H1 (cell line): ENCODE data around the gene GTF2IRD1. TPM values are rescaled to one million over a fixed set of nuclear protein-coding genes. Genes with fewer than 3 reads are reported as not detected.

ENCODE experiments used
- CTCF ChIA-PET: fragments of 300-600 bp; sonication (Branson Sonifier 250); formaldehyde crosslinking; loops from one replicate; lab custom pipeline; 2021; ENCODE audit not compliant: partially characterized antibody; lab: Charles Lee
- POLR2A ChIA-PET: fragments of 300-600 bp; sonication (Branson Sonifier 250); formaldehyde crosslinking; loops from one replicate; lab custom pipeline; 2021; ENCODE audit warnings: inconsistent platforms; ENCODE audit not compliant: partially characterized antibody; lab: Charles Lee
- DNase-seq, 2 experiments: peaks; one replicate each; pipeline versions ENCODE4 v3.0.0 to v3.0.0-alpha.2; 2010 to 2022; ENCODE audit warnings: low spot score in 2 of 2, low read depth in 1 of 2, mixed read lengths in 1 of 2
- FAIRE-seq: peaks from 2 replicates; lab custom pipeline; 2011; peaks lifted over from hg19 to GRCh38; lab: Jason Lieb, UNC
- H2AFZ ChIP-seq: 2 replicates; pipeline ENCODE4 v1.8.1; 2012; ENCODE audit warnings: low read length, inconsistent platforms
- H2AK5ac ChIP-seq: 2 replicates; pipeline ENCODE4 v1.6.1; 2013; ENCODE audit warnings: low read depth, low read length
- H2BK120ac ChIP-seq: replicated peaks from 2 replicates; pipeline ENCODE3; 2013; ENCODE audit warnings: low read depth, low read length, inconsistent platforms
- H2BK12ac ChIP-seq: 2 replicates; pipeline ENCODE4 v1.6.1; 2013; ENCODE audit warnings: low read depth, low read length
- H2BK15ac ChIP-seq: 2 replicates; pipeline ENCODE4 v1.6.1; 2013; ENCODE audit warnings: low read length
- H2BK20ac ChIP-seq: 2 replicates; pipeline ENCODE4 v1.6.1; 2013; ENCODE audit warnings: low read length
- H2BK5ac ChIP-seq: 2 replicates; pipeline ENCODE4 v1.6.1; 2013; ENCODE audit warnings: low read depth, low read length
- H3K14ac ChIP-seq: 2 replicates; pipeline ENCODE4 v1.6.1; 2013; ENCODE audit warnings: inconsistent platforms; ENCODE audit not compliant: insufficient read length
- H3K18ac ChIP-seq: 2 replicates; pipeline ENCODE4 v1.6.1; 2013; ENCODE audit warnings: low read length; ENCODE audit errors: extremely low read depth
- H3K23ac ChIP-seq: 2 replicates; pipeline ENCODE4 v1.6.1; 2013; ENCODE audit warnings: inconsistent platforms; ENCODE audit not compliant: insufficient read length
- H3K23me2 ChIP-seq: 2 replicates; pipeline ENCODE4 v1.6.1; 2013; ENCODE audit warnings: low read depth, low read length
- H3K27ac ChIP-seq: 2 replicates; pipeline ENCODE4 v1.6.1; 2011; ENCODE audit warnings: low read depth, low read length, inconsistent platforms
- H3K27me3 ChIP-seq, 4 experiments: replicated peaks in 1 of 4; 1 replicate in 1 of 4; 2 replicates in 3 of 4; pipeline versions ENCODE4 v1.6.1 to v1.8.1; 2011 to 2013; ENCODE audit warnings: low read length in 3 of 4, mild to moderate bottlenecking in 3 of 4, inconsistent platforms in 2 of 4, mixed read lengths in 2 of 4, moderate library complexity in 1 of 4; ENCODE audit not compliant: control insufficient read depth in 3 of 4, insufficient read depth in 3 of 4; ENCODE audit errors: extremely low read depth in 1 of 4
- H3K36me3 ChIP-seq, 4 experiments: 2 replicates each; pipeline versions ENCODE4 v1.6.1 to v1.8.1; 2011 to 2013; ENCODE audit warnings: mild to moderate bottlenecking in 4 of 4, low read length in 3 of 4, moderate library complexity in 2 of 4, control low read depth in 1 of 4, inconsistent platforms in 1 of 4; ENCODE audit not compliant: insufficient read depth in 4 of 4, control insufficient read depth in 2 of 4
- H3K4ac ChIP-seq: replicated peaks from 2 replicates; pipeline ENCODE3; 2013; ENCODE audit warnings: low read length, low read depth, mixed read lengths, inconsistent platforms; ENCODE audit not compliant: insufficient read length
- H3K4me1 ChIP-seq, 4 experiments: replicated peaks in 1 of 4; 1 replicate in 1 of 4; 2 replicates in 3 of 4; pipeline versions ENCODE4 v1.6.1 to v1.8.1; 2011 to 2013; ENCODE audit warnings: low read length in 3 of 4, inconsistent platforms in 2 of 4, mixed read lengths in 1 of 4; ENCODE audit not compliant: insufficient read depth in 4 of 4, control insufficient read depth in 3 of 4
- H3K4me2 ChIP-seq, 2 experiments: 2 replicates each; pipeline versions ENCODE4 v1.6.1 to v1.8.1; 2011 to 2013; ENCODE audit warnings: low read depth in 2 of 2, low read length in 2 of 2, control low read depth in 1 of 2, inconsistent platforms in 1 of 2, mild to moderate bottlenecking in 1 of 2; ENCODE audit not compliant: insufficient read depth in 1 of 2
- H3K4me3 ChIP-seq, 4 experiments: fragments of 200-600, 300-600 bp in 1 of 4; sonication (generic), shearing (Covaris generic), sonication (Bioruptor Twin) in 1 of 4; 2 replicates each; pipeline versions ENCODE4 v1.5.1 to v1.8.1; 2011 to 2016; ENCODE audit warnings: low read length in 4 of 4, low read depth in 3 of 4, control low read depth in 2 of 4, inconsistent platforms in 2 of 4, mild to moderate bottlenecking in 2 of 4, mixed read lengths in 1 of 4, moderate library complexity in 1 of 4; ENCODE audit not compliant: insufficient read depth in 2 of 4; ENCODE audit errors: extremely low read depth in 1 of 4
- H3K56ac ChIP-seq: replicated peaks from 2 replicates; pipeline ENCODE3; 2013; ENCODE audit warnings: low read depth, mild to moderate bottlenecking, mixed read lengths, low read length, inconsistent platforms; ENCODE audit not compliant: insufficient read length
- H3K79me1 ChIP-seq: 2 replicates; pipeline ENCODE4 v1.6.1; 2013; ENCODE audit warnings: low read depth, low read length, control low read depth
- H3K79me2 ChIP-seq, 2 experiments: 2 replicates each; pipeline versions ENCODE4 v1.6.1 to v1.8.1; 2012 to 2013; ENCODE audit warnings: low read length in 2 of 2, mild to moderate bottlenecking in 2 of 2, inconsistent platforms in 1 of 2; ENCODE audit not compliant: insufficient read depth in 2 of 2, control insufficient read depth in 1 of 2
- H3K9ac ChIP-seq, 4 experiments: replicated peaks in 1 of 4; 1 replicate in 1 of 4; 2 replicates in 3 of 4; pipeline versions ENCODE4 v1.6.1 to v1.8.1; 2011 to 2013; ENCODE audit warnings: low read depth in 3 of 4, low read length in 3 of 4, control low read depth in 2 of 4, mild to moderate bottlenecking in 2 of 4, moderate library complexity in 2 of 4, inconsistent platforms in 1 of 4; ENCODE audit errors: extremely low read depth in 1 of 4
- H3K9me3 ChIP-seq, 2 experiments: 2 replicates each; pipeline versions ENCODE4 v1.6.1 to v1.8.1; 2012 to 2013; ENCODE audit warnings: mild to moderate bottlenecking in 2 of 2, moderate library complexity in 2 of 2, control low read depth in 1 of 2, inconsistent platforms in 1 of 2, low read depth in 1 of 2, low read length in 1 of 2, mixed read lengths in 1 of 2; ENCODE audit not compliant: insufficient read depth in 2 of 2
- H4K20me1 ChIP-seq, 2 experiments: replicated peaks in 1 of 2; 2 replicates each; pipeline versions ENCODE3 to v1.8.1; 2011 to 2013; ENCODE audit warnings: inconsistent platforms in 2 of 2, low read length in 2 of 2, mild to moderate bottlenecking in 1 of 2; ENCODE audit not compliant: insufficient read depth in 2 of 2, control insufficient read depth in 1 of 2
- H4K5ac ChIP-seq: 2 replicates; pipeline ENCODE4 v1.6.1; 2013; ENCODE audit warnings: low read length, low read depth, mixed read lengths, inconsistent platforms; ENCODE audit not compliant: insufficient read length
- H4K8ac ChIP-seq: 2 replicates; pipeline ENCODE4 v1.8.0; 2013; ENCODE audit warnings: mild to moderate bottlenecking, moderate library complexity, low read length, inconsistent platforms; ENCODE audit not compliant: insufficient read depth; ENCODE audit errors: extremely low read depth
- H4K91ac ChIP-seq: replicated peaks from 2 replicates; pipeline ENCODE3; 2013; ENCODE audit warnings: low read length, mixed read lengths, inconsistent platforms; ENCODE audit not compliant: insufficient read length
- CHD2 ChIP-seq: IDR thresholded peaks from 2 replicates; pipeline ENCODE4 v1.6.1; 2012; ENCODE audit warnings: low read length, improper control_type of control experiment
- EZH2 ChIP-seq: fragments of 200-600 bp; sonication (generic); IDR thresholded peaks from 2 replicates; pipeline ENCODE4 v1.7.1; 2012; ENCODE audit warnings: low read depth, mild to moderate bottlenecking, moderate library complexity, low read length, inconsistent platforms; ENCODE audit not compliant: severe bottlenecking
- GTF2F1 ChIP-seq: IDR thresholded peaks from 2 replicates; pipeline ENCODE4 v1.6.1; 2012; ENCODE audit warnings: low read depth, low read length, improper control_type of control experiment, borderline replicate concordance
- HDAC6 ChIP-seq: IDR thresholded peaks from one replicate; pipeline ENCODE4 v1.7.1; 2012; ENCODE audit warnings: low read depth, mild to moderate bottlenecking, inconsistent platforms, low read length, moderate library complexity
- POLR2AphosphoS5 ChIP-seq: IDR thresholded peaks from 2 replicates; pipeline ENCODE4 v1.6.1; 2011; ENCODE audit warnings: low read depth, low read length
- RNF2 ChIP-seq: fragments of 200-900, 300-1000 bp; sonication (generic); IDR thresholded peaks from 2 replicates; pipeline ENCODE4 v1.7.1; 2016; ENCODE audit warnings: borderline replicate concordance, low read depth, mild to moderate bottlenecking, antibody characterized with exemption, low read length; ENCODE audit not compliant: poor library complexity, severe bottlenecking; ENCODE audit errors: missing control alignments
- SIRT6 ChIP-seq: IDR thresholded peaks from one replicate; pipeline ENCODE4 v1.7.1; 2012; ENCODE audit warnings: low read length, inconsistent platforms
- SP4 ChIP-seq: IDR thresholded peaks from 2 replicates; pipeline ENCODE4 v1.6.1; 2012; ENCODE audit warnings: low read length, inconsistent platforms
- SUZ12 ChIP-seq: fragments of 200-600 bp; sonication (generic); IDR thresholded peaks from 2 replicates; pipeline ENCODE4 v1.6.1; 2012; ENCODE audit warnings: mild to moderate bottlenecking, inconsistent platforms, low read length, moderate library complexity, mixed read lengths
- TEAD4 ChIP-seq: IDR thresholded peaks from 2 replicates; pipeline ENCODE4 v1.6.1; 2012; ENCODE audit warnings: low read depth, low read length, inconsistent platforms, mixed read lengths
- WGBS, 2 experiments: shearing (Covaris generic) in 1 of 2; methylation state at CpG; one replicate each; pipeline versions ENCODE4 v1.1.6 to v1.1.7; 2013 to 2015; ENCODE audit warnings: low lambda C conversion rate in 2 of 2, mixed read lengths in 2 of 2, inconsistent platforms in 1 of 2, low coverage in 1 of 2, missing lambda C conversion rate in 1 of 2; ENCODE audit not compliant: insufficient replicate concordance in 2 of 2, insufficient coverage in 1 of 2, insufficient read length in 1 of 2; ENCODE audit errors: extremely low coverage in 1 of 2, missing lambda C conversion rate in 1 of 2; 5-methylcytosine and 5-hydroxymethylcytosine counted together
- polyA plus RNA-seq, 7 experiments: library from polyadenylated mRNA; depleted of rRNA in 3 of 7; stranded (reverse) in 5 of 7; unstranded in 2 of 7; fragments of >200 nt in 5 of 7; fragments of 200-250 nt in 2 of 7; gene quantifications; 1 replicate in 5 of 7; 2 replicates in 1 of 7; 4 replicates in 1 of 7; pipeline versions ENCODE4 v1.2.1 to v1.2.3, GENCODE V29; 2011 to 2013; ENCODE audit warnings: missing spikeins in 2 of 7, mixed read lengths in 2 of 7
- total RNA-seq: library from RNA; stranded (reverse); fragmentation: NEBNext Ultra II Directional; extraction: Animal tissue kit (Norgen Biotek cat#: 25700); gene quantifications from 2 replicates; pipeline ENCODE4 v1.2.1, GENCODE V29; 2021
- TF ChIP-seq, protein P1 (sequence below): IDR thresholded peaks from 2 replicates; pipeline ENCODE4 v1.6.1; 2011; ENCODE audit warnings: low read depth, mild to moderate bottlenecking, low read length; ENCODE audit not compliant: insufficient read depth
- TF ChIP-seq, protein P2 (sequence below): IDR thresholded peaks from 2 replicates; pipeline ENCODE4 v1.6.1; 2012; ENCODE audit warnings: inconsistent platforms

Gene GTF2IRD1
- total and polyA plus RNA-seq, 2 of the 8 experiments (the other 6 are each of a cell fraction or from before 2014, with no cell fraction given), result 27.4 to 45.4 TPM

DNA sequence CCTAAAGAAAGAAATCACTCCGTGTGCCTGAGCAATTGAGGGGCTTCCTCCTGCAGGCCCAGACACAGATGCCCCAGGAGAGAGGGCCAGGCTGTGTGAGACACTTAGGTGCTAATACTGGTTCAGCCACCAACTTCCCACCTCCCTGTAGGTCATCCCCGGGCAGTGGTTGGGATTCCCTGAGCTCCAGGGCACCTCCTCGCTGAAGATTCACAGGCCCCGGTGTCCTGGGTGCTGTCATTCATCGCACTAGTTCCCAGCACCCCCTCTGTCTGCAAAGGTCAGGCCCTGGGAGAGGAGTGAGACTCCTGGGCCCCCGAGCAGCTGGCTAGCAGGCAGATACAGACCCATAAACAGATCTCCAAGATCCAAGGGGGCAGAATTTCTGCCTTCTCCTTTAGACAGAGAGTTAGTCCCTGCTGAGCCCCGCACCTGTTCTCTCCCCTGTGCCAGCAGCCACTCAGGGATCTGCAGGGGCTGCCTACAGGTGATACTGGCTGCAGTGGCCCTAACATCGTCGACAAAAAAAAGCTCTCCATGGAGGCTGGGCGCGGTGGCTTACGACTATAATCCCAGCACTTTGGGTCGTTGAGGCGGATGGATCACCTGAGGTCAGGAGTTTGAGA is 165.6 kb downstream of the GTF2IRD1 start:
- CTCF ChIA-PET, result interaction anchor here (0.6 to 1.5 kb wide), 5 partner anchors 14 to 89 kb away, joined by 3 to 5 read pairs (median 4); no protein-coding TSS in a partner anchor
- Histone ChIP-seq H2BK120ac (no peak overlapping the region), H2BK5ac (no peak overlapping the region), H2AK5ac (no peak overlapping the region), H3K56ac (no peak overlapping the region), H3K4me3 (no peak overlapping the region), H3K23ac (no peak overlapping the region), H3K9me3 (no peaks in the 10 kb centered on the region), H4K91ac (no peak overlapping the region), H3K79me1 (no peaks in the 10 kb centered on the region), H4K8ac (0 out of 2 replicates have a peak overlapping the region, but pooled peaks have one; percentile 51), H3K9ac (no peak overlapping the region), H4K5ac (no peak overlapping the region), H3K4me2 (no peak overlapping the region), H3K14ac (no peak overlapping the region), H3K79me2 (no peaks in the 10 kb centered on the region), H3K36me3 (no peaks in the 10 kb centered on the region), H3K18ac (no peak overlapping the region; the same call in 1 of the 2 replicates), H3K27me3 (no peaks in the 10 kb centered on the region), H3K4me1 (peaks cover 0 to 9% (median 7%) of the 10 kb centered on the region in 4 experiments; a peak in 6 of 7 replicates), H2AFZ (peak overlapping the region; percentile 82), H4K20me1 (no peaks in the 10 kb centered on the region), H2BK12ac (no peak overlapping the region), H2BK15ac (no peak overlapping the region), H3K27ac (no peak overlapping the region), H2BK20ac (no peak overlapping the region), H3K23me2 (no peaks in the 10 kb centered on the region), H3K4ac (no peak overlapping the region)
- POLR2A ChIA-PET, result interaction anchor here (1.0 to 1.9 kb wide), 5 partner anchors 9 to 41 kb away, joined by 4 to 9 read pairs (median 5); partner anchors contain the start of gene GTF2I
- 87% methylated on average over 14 of the region's 14 CpGs; no CpG with 5 or more reads in 1 of the 2 experiments for WGBS, 2 experiments
- no peak for FAIRE-seq
- no peak for DNase-seq
- TF ChIP-seq HDAC6, result no peak
- TF ChIP-seq SIRT6, result no peak
- TF ChIP-seq RNF2, result no peak
- no peak for TF ChIP-seq GTF2F1
- TF ChIP-seq, protein P1, sequence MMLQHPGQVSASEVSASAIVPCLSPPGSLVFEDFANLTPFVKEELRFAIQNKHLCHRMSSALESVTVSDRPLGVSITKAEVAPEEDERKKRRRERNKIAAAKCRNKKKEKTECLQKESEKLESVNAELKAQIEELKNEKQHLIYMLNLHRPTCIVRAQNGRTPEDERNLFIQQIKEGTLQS, result no peak
- TF ChIP-seq, protein P2, sequence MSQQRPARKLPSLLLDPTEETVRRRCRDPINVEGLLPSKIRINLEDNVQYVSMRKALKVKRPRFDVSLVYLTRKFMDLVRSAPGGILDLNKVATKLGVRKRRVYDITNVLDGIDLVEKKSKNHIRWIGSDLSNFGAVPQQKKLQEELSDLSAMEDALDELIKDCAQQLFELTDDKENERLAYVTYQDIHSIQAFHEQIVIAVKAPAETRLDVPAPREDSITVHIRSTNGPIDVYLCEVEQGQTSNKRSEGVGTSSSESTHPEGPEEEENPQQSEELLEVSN, result no peak
- TF ChIP-seq SUZ12, result no peak
- TF ChIP-seq CHD2, result no peak
- TF ChIP-seq TEAD4, result no peak
- no peak for TF ChIP-seq EZH2
- no peak for TF ChIP-seq POLR2AphosphoS5
- no peak for TF ChIP-seq SP4
